ENCODE measurements around the gene MTREX. TPM values are rescaled to one million over a fixed set of nuclear protein-coding genes. Genes with fewer than 3 reads are reported as not detected.

The MTREX gene
- total RNA-seq, 1 experiment from 2014 or later, result 25.6 TPM

- TF ChIP-seq EZH2phosphoT487 (IDR thresholded peaks at IDR 0.05; ENCODE audit: borderline replicate concordance, low read length), result no peak
- TF ChIP-seq, protein P1, sequence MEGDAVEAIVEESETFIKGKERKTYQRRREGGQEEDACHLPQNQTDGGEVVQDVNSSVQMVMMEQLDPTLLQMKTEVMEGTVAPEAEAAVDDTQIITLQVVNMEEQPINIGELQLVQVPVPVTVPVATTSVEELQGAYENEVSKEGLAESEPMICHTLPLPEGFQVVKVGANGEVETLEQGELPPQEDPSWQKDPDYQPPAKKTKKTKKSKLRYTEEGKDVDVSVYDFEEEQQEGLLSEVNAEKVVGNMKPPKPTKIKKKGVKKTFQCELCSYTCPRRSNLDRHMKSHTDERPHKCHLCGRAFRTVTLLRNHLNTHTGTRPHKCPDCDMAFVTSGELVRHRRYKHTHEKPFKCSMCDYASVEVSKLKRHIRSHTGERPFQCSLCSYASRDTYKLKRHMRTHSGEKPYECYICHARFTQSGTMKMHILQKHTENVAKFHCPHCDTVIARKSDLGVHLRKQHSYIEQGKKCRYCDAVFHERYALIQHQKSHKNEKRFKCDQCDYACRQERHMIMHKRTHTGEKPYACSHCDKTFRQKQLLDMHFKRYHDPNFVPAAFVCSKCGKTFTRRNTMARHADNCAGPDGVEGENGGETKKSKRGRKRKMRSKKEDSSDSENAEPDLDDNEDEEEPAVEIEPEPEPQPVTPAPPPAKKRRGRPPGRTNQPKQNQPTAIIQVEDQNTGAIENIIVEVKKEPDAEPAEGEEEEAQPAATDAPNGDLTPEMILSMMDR (conservative IDR thresholded peaks at IDR 0.05; ENCODE audit: low read depth, low read length), result no peak
- no peak for TF ChIP-seq EZH2 (IDR thresholded peaks at IDR 0.05; ENCODE audit: low read length, unreplicated experiment)
- H3K36me3 ChIP-seq (ENCODE audit: low read depth, low read length), result peaks cover 19% of the 10 kb centered on the region; the same call in 1 of the 2 replicates
- POLR2A ChIA-PET (ENCODE audit: unreplicated experiment), result no interaction called here
- H2AFZ ChIP-seq (ENCODE audit: low read length), result no peak overlapping the region
- H3K4me2 ChIP-seq (ENCODE audit: low read length), result no peak overlapping the region
- DNase-seq (no peak), ATAC-seq (no peak)
- H3K4me3 ChIP-seq (ENCODE audit: low read length), result no peak overlapping the region
- H3K9me2 ChIP-seq (replicated peaks; ENCODE audit: low read length), result no peaks in the 10 kb centered on the region
- H4K20me1 ChIP-seq (ENCODE audit: low read length), result 0 out of 2 replicates have a peak, but pooled peaks cover 3% of the 10 kb centered on the region
- H3K27me3 ChIP-seq (ENCODE audit: low read length), result no peaks in the 10 kb centered on the region
- H3K79me2 ChIP-seq (ENCODE audit: low read length), result peaks cover 4% of the 10 kb centered on the region; the same call in 1 of the 2 replicates
- no TSS peak for BruUV-seq (replicated peaks)
- CTCF ChIA-PET, result interaction anchor here (0.5 kb wide), 1 partner anchor 325 kb away, joined by 3 read pairs; no protein-coding TSS in a partner anchor
- intact Hi-C loops (cut with micrococcal nuclease), result no loop called here
- H3K27ac ChIP-seq (ENCODE audit: low read length), result no peak overlapping the region
- H3K4me1 ChIP-seq (ENCODE audit: insufficient read depth, low read length), result no peaks in the 10 kb centered on the region
- no peaks in the 10 kb centered on the region for H3K9me3 ChIP-seq (ENCODE audit: low read length)
- H3K9ac ChIP-seq (ENCODE audit: low read length), result no peak overlapping the region
- no peaks in the 10 kb centered on the region for H3F3A ChIP-seq (ENCODE audit: low read length, unreplicated experiment)
Observed at GRCh38 chr5:55331321-55331720, 23.5 kb downstream of the MTREX start.

- Histone ChIP-seq H3K4me2 (ENCODE audit: low read length) (no peak overlapping the region), H3K36me3 (ENCODE audit: low read depth, low read length) (peaks cover 15% of the 10 kb centered on the region; the same call in 1 of the 2 replicates), H3K9ac (ENCODE audit: low read length) (no peak overlapping the region), H3K27me3 (ENCODE audit: low read length) (no peaks in the 10 kb centered on the region), H3F3A (ENCODE audit: low read length, unreplicated experiment) (no peaks in the 10 kb centered on the region), H3K9me2 (replicated peaks; ENCODE audit: low read length) (no peaks in the 10 kb centered on the region), H3K27ac (ENCODE audit: low read length) (no peak overlapping the region), H2AFZ (ENCODE audit: low read length) (no peak overlapping the region), H3K4me1 (ENCODE audit: insufficient read depth, low read length) (no peaks in the 10 kb centered on the region), H3K79me2 (ENCODE audit: low read length) (peaks cover 9% of the 10 kb centered on the region; the same call in 1 of the 2 replicates), H4K20me1 (ENCODE audit: low read length) (0 out of 2 replicates have a peak, but pooled peaks cover 3% of the 10 kb centered on the region), H3K9me3 (ENCODE audit: low read length) (no peaks in the 10 kb centered on the region), H3K4me3 (ENCODE audit: low read length) (no peak overlapping the region)
- no peak for TF ChIP-seq EZH2phosphoT487 (IDR thresholded peaks at IDR 0.05; ENCODE audit: borderline replicate concordance, low read length)
- TF ChIP-seq, protein P1 (conservative IDR thresholded peaks at IDR 0.05; ENCODE audit: low read depth, low read length), result no peak
- TF ChIP-seq EZH2 (IDR thresholded peaks at IDR 0.05; ENCODE audit: low read length, unreplicated experiment), result no peak
- no peak for DNase-seq
- BruUV-seq (replicated peaks), result no TSS peak
- no peak for ATAC-seq
- POLR2A ChIA-PET (ENCODE audit: unreplicated experiment), result no interaction called here
- CTCF ChIA-PET, result no interaction called here
- intact Hi-C loops (cut with micrococcal nuclease), result no loop called here
Observed at GRCh38 chr5:55333017-55333416, 25.2 kb downstream of the MTREX start.

DNA sequence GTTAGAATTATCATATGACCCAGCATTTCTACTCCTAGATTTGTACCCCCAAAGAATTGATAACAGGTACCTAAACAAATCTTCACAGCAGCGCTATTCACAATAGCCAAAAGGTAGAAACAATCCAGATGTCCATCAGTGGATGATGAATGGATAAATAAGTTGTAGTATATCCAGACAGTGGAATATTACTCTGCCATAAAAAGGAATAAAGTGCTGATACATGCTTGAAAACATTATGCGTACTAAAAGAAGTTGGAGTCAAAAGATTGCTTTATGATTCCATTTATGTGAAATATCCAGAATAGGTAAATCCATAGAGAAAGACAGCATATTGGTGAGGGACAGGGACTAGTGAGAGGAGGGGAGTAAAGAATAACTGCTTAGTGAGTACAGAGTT, 26.0 kb downstream of the MTREX start:
- no peaks in the 10 kb centered on the region for H3F3A ChIP-seq (ENCODE audit: low read length, unreplicated experiment)
- H3K27me3 ChIP-seq (ENCODE audit: low read length), result no peaks in the 10 kb centered on the region
- ChIA-PET POLR2A (ENCODE audit: unreplicated experiment) (no interaction called here), CTCF (no interaction called here)
- H3K4me1 ChIP-seq (ENCODE audit: insufficient read depth, low read length), result no peaks in the 10 kb centered on the region
- H3K4me3 ChIP-seq (ENCODE audit: low read length), result no peak overlapping the region
- BruUV-seq (replicated peaks), result no TSS peak
- H3K79me2 ChIP-seq (ENCODE audit: low read length), result peaks cover 9% of the 10 kb centered on the region; the same call in 1 of the 2 replicates
- DNase-seq (no peak), ATAC-seq (no peak)
- no peak overlapping the region for H3K9ac ChIP-seq (ENCODE audit: low read length)
- no peaks in the 10 kb centered on the region for H3K9me2 ChIP-seq (replicated peaks; ENCODE audit: low read length)
- no peak overlapping the region for H3K27ac ChIP-seq (ENCODE audit: low read length)
- intact Hi-C loops (cut with micrococcal nuclease), result no loop called here
- no peaks in the 10 kb centered on the region for H3K9me3 ChIP-seq (ENCODE audit: low read length)
- H3K4me2 ChIP-seq (ENCODE audit: low read length), result no peak overlapping the region
- peaks cover 15% of the 10 kb centered on the region; the same call in 1 of the 2 replicates for H3K36me3 ChIP-seq (ENCODE audit: low read depth, low read length)
- TF ChIP-seq EZH2phosphoT487 (IDR thresholded peaks at IDR 0.05; ENCODE audit: borderline replicate concordance, low read length) (no peak), EZH2 (IDR thresholded peaks at IDR 0.05; ENCODE audit: low read length, unreplicated experiment) (no peak)
- TF ChIP-seq, protein P1 (conservative IDR thresholded peaks at IDR 0.05; ENCODE audit: low read depth, low read length), result no peak
- no peak overlapping the region for H2AFZ ChIP-seq (ENCODE audit: low read length)
- 0 out of 2 replicates have a peak, but pooled peaks cover 3% of the 10 kb centered on the region for H4K20me1 ChIP-seq (ENCODE audit: low read length)
